Suprapubic skin (tissue), 3 donors: ENCODE results near the gene PDE4D.

ENCODE experiments used
- POLR2A ChIP-seq, 2 donors: fragments of 450-650 bp; IDR thresholded peaks; one replicate each; pipeline ENCODE4 v1.6.1; 2017; ENCODE audit warnings: antibody characterized with exemption in 2 of 2, mild to moderate bottlenecking in 2 of 2, moderate library complexity in 2 of 2
- TF ChIP-seq, protein P1 (sequence below), 2 donors: fragments of 200-600 bp in 1 of 2; fragments of 450-650 bp in 1 of 2; sonication (generic) in 1 of 2; IDR thresholded peaks; one replicate each; pipeline ENCODE4 v1.5.1; 2016 to 2019; ENCODE audit warnings: antibody characterized with exemption in 2 of 2, mild to moderate bottlenecking in 1 of 2, moderate library complexity in 1 of 2

DNA sequence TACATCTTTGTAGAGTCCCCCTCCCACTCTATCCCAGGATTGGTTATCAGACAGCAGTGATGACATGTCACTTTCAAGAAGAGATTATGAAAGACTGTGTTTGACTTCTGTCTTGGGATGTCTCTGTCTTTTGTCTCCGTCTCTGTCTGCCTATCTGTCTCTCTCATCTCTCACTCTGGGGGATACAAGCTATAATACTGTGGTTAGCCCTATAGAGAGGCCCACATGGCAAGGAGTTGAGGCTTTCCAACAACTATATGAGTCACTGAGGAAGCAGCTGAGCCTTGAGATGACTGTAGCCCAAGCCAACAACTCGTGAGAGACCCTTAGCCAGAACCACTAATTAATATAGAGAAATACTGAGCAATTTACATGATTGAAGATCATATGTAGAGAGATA, 284.8 kb downstream of the PDE4D start:
- no peak for TF ChIP-seq POLR2A (IDR thresholded peaks at IDR 0.05)
- TF ChIP-seq, protein P1, sequence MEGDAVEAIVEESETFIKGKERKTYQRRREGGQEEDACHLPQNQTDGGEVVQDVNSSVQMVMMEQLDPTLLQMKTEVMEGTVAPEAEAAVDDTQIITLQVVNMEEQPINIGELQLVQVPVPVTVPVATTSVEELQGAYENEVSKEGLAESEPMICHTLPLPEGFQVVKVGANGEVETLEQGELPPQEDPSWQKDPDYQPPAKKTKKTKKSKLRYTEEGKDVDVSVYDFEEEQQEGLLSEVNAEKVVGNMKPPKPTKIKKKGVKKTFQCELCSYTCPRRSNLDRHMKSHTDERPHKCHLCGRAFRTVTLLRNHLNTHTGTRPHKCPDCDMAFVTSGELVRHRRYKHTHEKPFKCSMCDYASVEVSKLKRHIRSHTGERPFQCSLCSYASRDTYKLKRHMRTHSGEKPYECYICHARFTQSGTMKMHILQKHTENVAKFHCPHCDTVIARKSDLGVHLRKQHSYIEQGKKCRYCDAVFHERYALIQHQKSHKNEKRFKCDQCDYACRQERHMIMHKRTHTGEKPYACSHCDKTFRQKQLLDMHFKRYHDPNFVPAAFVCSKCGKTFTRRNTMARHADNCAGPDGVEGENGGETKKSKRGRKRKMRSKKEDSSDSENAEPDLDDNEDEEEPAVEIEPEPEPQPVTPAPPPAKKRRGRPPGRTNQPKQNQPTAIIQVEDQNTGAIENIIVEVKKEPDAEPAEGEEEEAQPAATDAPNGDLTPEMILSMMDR (IDR thresholded peaks at IDR 0.05), result no peak
